Measurements from ENCODE around the gene COX10.

DNA sequence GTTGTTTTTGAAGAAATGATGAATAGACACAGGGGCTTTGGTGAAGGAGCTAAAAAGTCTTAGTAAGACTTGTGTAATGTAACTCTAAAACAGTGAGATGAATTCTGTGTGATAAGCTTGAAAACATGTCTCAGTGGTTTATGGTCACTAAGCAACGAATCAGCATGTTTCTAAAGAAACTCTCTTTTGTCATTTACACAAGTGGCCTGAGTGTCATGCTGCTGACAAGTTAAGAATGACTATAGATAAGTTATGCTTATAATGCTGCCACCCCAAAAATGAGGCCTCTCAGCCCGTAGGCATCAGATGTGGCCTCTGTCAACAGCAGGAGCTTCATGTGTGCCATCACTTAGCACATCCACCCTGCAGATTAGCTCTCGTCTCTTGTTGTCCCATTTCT is 8.7 kb downstream of the COX10 start:
- TF ChIP-seq ZNF274 (IDR thresholded peaks at IDR 0.05; ENCODE audit: low read depth, low read length) = no peak
- TF ChIP-seq SUZ12 (IDR thresholded peaks at IDR 0.05; ENCODE audit: extremely low read depth, insufficient read depth, insufficient read length) = no peak
- no peak for TF ChIP-seq YY1 (IDR thresholded peaks at IDR 0.05; ENCODE audit: insufficient read depth, insufficient read length)

All from NT2/D1 (cell line).